ENCODE data around the gene B4GALNT4. TPM values are rescaled to one million over a fixed set of nuclear protein-coding genes. Genes with fewer than 3 reads are reported as not detected.

The B4GALNT4 gene
- total RNA-seq, 3 donors from 2014 or later (not counting 1 experiment from before 2014, with no cell fraction given), result 0.66 to 1.5 (median 1.5) TPM

DNA sequence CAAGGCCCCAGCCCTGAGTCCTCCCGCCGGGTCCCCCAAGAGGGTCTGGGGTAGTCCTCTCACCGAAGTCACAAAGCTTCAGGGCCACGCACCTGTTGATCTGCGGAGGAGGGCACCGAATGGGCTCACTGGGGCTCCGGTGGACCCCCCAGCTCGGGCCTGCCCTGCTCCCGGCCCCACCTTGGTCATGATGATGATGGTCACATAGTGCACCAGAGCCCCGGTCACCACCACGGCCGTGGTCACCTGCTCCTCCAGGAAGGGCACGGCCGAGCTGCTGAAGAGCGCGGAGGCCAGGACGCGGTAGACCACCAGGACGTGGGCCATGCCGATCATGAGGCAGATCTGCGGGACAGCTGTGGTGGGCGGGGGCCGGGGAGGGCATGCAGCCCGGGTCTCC, 59.0 kb downstream of the B4GALNT4 start:
- intact Hi-C loops (cut with micrococcal nuclease), result no loop called here
- no peaks in the 10 kb centered on the region for H3K36me3 ChIP-seq (ENCODE audit: control insufficient read depth, insufficient read depth, low read length)
- WGBS (ENCODE audit: insufficient coverage), result 91% methylated on average over 24 of the region's 24 CpGs
- no peaks in the 10 kb centered on the region for H3K9me3 ChIP-seq (ENCODE audit: control insufficient read depth, insufficient read depth, low read length)
- H3K9me3 Mint-ChIP-seq, result peaks cover 4 to 8% of the 10 kb centered on the region in 2 donors
- H3K36me3 Mint-ChIP-seq, result peaks cover 9% of the 10 kb centered on the region
- no peak for ATAC-seq
- no peak overlapping the region for H3K4me3 Mint-ChIP-seq
- peaks cover 7 to 9% of the 10 kb centered on the region in 2 donors for H3K27me3 Mint-ChIP-seq (ENCODE audit: low read depth in 2 of 2)
- no peak overlapping the region for H3K4me3 ChIP-seq (ENCODE audit: low read length)
- H3K27ac Mint-ChIP-seq, result no peak overlapping the region
- no peaks in the 10 kb centered on the region for H3K4me1 Mint-ChIP-seq
- no peak overlapping the region for H3K27ac ChIP-seq (ENCODE audit: low read length)
- no peak for DNase-seq
- H3K27me3 ChIP-seq (ENCODE audit: control insufficient read depth, insufficient read depth, low read length), result no peaks in the 10 kb centered on the region
- H3K4me1 ChIP-seq (ENCODE audit: control insufficient read depth, insufficient read depth, low read length), result no peaks in the 10 kb centered on the region
- TF ChIP-seq CTCF (IDR thresholded peaks at IDR 0.05), result no peak

- Histone ChIP-seq H3K27me3 (ENCODE audit: control insufficient read depth, insufficient read depth, low read length) (no peaks in the 10 kb centered on the region), H3K9me3 (ENCODE audit: control insufficient read depth, insufficient read depth, low read length) (no peaks in the 10 kb centered on the region), H3K27ac (ENCODE audit: low read length) (no peak overlapping the region), H3K4me1 (ENCODE audit: control insufficient read depth, insufficient read depth, low read length) (no peaks in the 10 kb centered on the region), H3K4me3 (ENCODE audit: low read length) (no peak overlapping the region), H3K36me3 (ENCODE audit: control insufficient read depth, insufficient read depth, low read length) (no peaks in the 10 kb centered on the region)
- DNase-seq (no peak), ATAC-seq (no peak)
- WGBS (ENCODE audit: insufficient coverage), result 93% methylated on average over 27 of the region's 27 CpGs
- TF ChIP-seq CTCF (IDR thresholded peaks at IDR 0.05), result no peak
- Mint-ChIP-seq H3K4me3 (no peak overlapping the region), H3K27ac (no peak overlapping the region), H3K4me1 (no peaks in the 10 kb centered on the region), H3K36me3 (peaks cover 6% of the 10 kb centered on the region), H3K9me3 (peaks cover 4 to 8% of the 10 kb centered on the region in 2 donors), H3K27me3 (ENCODE audit: low read depth in 2 of 2) (peaks cover 4 to 8% of the 10 kb centered on the region in 2 donors)
- intact Hi-C loops (cut with micrococcal nuclease), result no loop called here
Observed at GRCh38 chr11:429391-429790, 60.1 kb downstream of the B4GALNT4 start.

- no peaks in the 10 kb centered on the region for H3K4me1 Mint-ChIP-seq
- peaks cover 0 to 3% of the 10 kb centered on the region in 2 donors for H3K27me3 Mint-ChIP-seq (ENCODE audit: low read depth in 2 of 2)
- Histone ChIP-seq H3K36me3 (ENCODE audit: control insufficient read depth, insufficient read depth, low read length) (no peaks in the 10 kb centered on the region), H3K27ac (ENCODE audit: low read length) (no peak overlapping the region), H3K27me3 (ENCODE audit: control insufficient read depth, insufficient read depth, low read length) (no peaks in the 10 kb centered on the region), H3K4me1 (ENCODE audit: control insufficient read depth, insufficient read depth, low read length) (no peaks in the 10 kb centered on the region), H3K9me3 (ENCODE audit: control insufficient read depth, insufficient read depth, low read length) (no peaks in the 10 kb centered on the region), H3K4me3 (ENCODE audit: low read length) (no peak overlapping the region)
- DNase-seq, result no peak
- H3K27ac Mint-ChIP-seq, result no peak overlapping the region
- ATAC-seq, result no peak
- intact Hi-C loops (cut with micrococcal nuclease), result no loop called here
- H3K36me3 Mint-ChIP-seq, result no peaks in the 10 kb centered on the region
- WGBS (ENCODE audit: insufficient coverage), result 94% methylated on average over 24 of the region's 25 CpGs
- peaks cover 0 to 4% of the 10 kb centered on the region in 2 donors for H3K9me3 Mint-ChIP-seq
- no peak for TF ChIP-seq CTCF (IDR thresholded peaks at IDR 0.05)
- no peak overlapping the region for H3K4me3 Mint-ChIP-seq
Observed at GRCh38 chr11:429931-430456, 60.7 kb downstream of the B4GALNT4 start.

Other genes starting within 250 kb of the B4GALNT4 start
- 1 to 10 TPM in 1 of 3 donors, under 1 TPM in 1, not detected in 1; 0.73 to 2.1 TPM for gene SCGB1C1, start 176.4 kb upstream of the B4GALNT4 start, total RNA-seq
- gene BET1L, start 162.1 kb upstream of the B4GALNT4 start, total RNA-seq, result 10 to 100 TPM; 32.4 to 44.1 (median 35.8) TPM
- 100 to 1,000 TPM; 102 to 153 (median 106) TPM for gene RIC8A, start 161.8 kb upstream of the B4GALNT4 start, total RNA-seq
- 10 to 100 TPM; 20.1 to 24.2 (median 21.2) TPM for gene SIRT3, start 133.2 kb upstream of the B4GALNT4 start, total RNA-seq
- gene PSMD13, start 132.5 kb upstream of the B4GALNT4 start, total RNA-seq, result 100 to 1,000 TPM in 2 of 3 donors, 10 to 100 TPM in 1; 94.6 to 111 (median 104) TPM
- gene NLRP6, start 91.1 kb upstream of the B4GALNT4 start, total RNA-seq, result 1 to 10 TPM; 1.7 to 3.0 (median 2.3) TPM
- 100 to 1,000 TPM; 130 to 237 (median 153) TPM for gene PGGHG, start 80.4 kb upstream of the B4GALNT4 start, total RNA-seq
- gene IFITM5, start 70.0 kb upstream of the B4GALNT4 start, total RNA-seq, result not detected
- 1,000 to 10,000 TPM; 1,080 to 1,421 (median 1,273) TPM for gene IFITM2, start 61.7 kb upstream of the B4GALNT4 start, total RNA-seq
- 100 to 1,000 TPM; 540 to 809 (median 710) TPM for gene IFITM1, start 55.5 kb upstream of the B4GALNT4 start, total RNA-seq
- 100 to 1,000 TPM in 1 of 3 donors, 10 to 100 TPM in 2; 64.0 to 165 (median 93.6) TPM for gene IFITM3, start 48.6 kb upstream of the B4GALNT4 start, total RNA-seq
- gene PKP3, start 24.7 kb downstream of the B4GALNT4 start, total RNA-seq, result under 1 TPM in 2 of 3 donors, not detected in 1; 0.29 to 0.56 TPM
- 100 to 1,000 TPM; 619 to 690 (median 666) TPM for gene SIGIRR, start 45.5 kb downstream of the B4GALNT4 start, total RNA-seq
- gene ANO9, start 72.5 kb downstream of the B4GALNT4 start, total RNA-seq, result 10 to 100 TPM; 15.1 to 21.3 (median 15.1) TPM
- gene PTDSS2, start 80.8 kb downstream of the B4GALNT4 start, total RNA-seq, result 10 to 100 TPM; 21.5 to 25.1 (median 23.4) TPM
- gene RNH1, start 137.7 kb downstream of the B4GALNT4 start, total RNA-seq, result 100 to 1,000 TPM; 113 to 120 (median 118) TPM
- 10 to 100 TPM; 27.6 to 35.0 (median 30.6) TPM for gene HRAS, start 166.1 kb downstream of the B4GALNT4 start, total RNA-seq
- 1 to 10 TPM; 1.5 to 2.4 (median 2.2) TPM for gene LRRC56, start 168.0 kb downstream of the B4GALNT4 start, total RNA-seq
- gene LMNTD2, start 191.2 kb downstream of the B4GALNT4 start, total RNA-seq, result 1 to 10 TPM; 3.5 to 5.2 (median 5.0) TPM
- 10 to 100 TPM; 19.0 to 21.7 (median 20.0) TPM for gene RASSF7, start 191.5 kb downstream of the B4GALNT4 start, total RNA-seq
- 10 to 100 TPM; 46.1 to 52.0 (median 46.9) TPM for gene PHRF1, start 207.0 kb downstream of the B4GALNT4 start, total RNA-seq
- gene IRF7, start 246.5 kb downstream of the B4GALNT4 start, total RNA-seq, result 10 to 100 TPM; 63.3 to 97.3 (median 77.3) TPM